K562 (cell line): ENCODE data around the gene TRIO. TPM values are rescaled to one million over a fixed set of nuclear protein-coding genes. Genes with fewer than 3 reads are reported as not detected.

Source experiments
- ATAC-seq: fragments of 200-7000 bp; cut with Tn5 transposase; 3 replicates; pipeline ENCODE4 v1.9.1; 2020; ENCODE audit warnings: moderate library complexity
- BruUV-seq: library from RNA; stranded (reverse); fragments of 400-500 nt; replicated peaks from 2 replicates; lab custom pipeline; 2021; lab: Mats Ljungman, UMichigan
- CTCF ChIA-PET: fragments of 300-600 bp; formaldehyde crosslinking; extraction: SDS; loops from one replicate; lab custom pipeline; 2021; ENCODE audit warnings: low intra/inter-chr PET ratio; lab: Yijun Ruan, JAX
- POLR2A ChIA-PET: fragments of 300-600, 350-650 bp; sonication (Branson Sonifier 250); formaldehyde crosslinking; extraction: SDS; loops from one replicate; lab custom pipeline; 2021; ENCODE audit warnings: antibody characterized with exemption, inconsistent platforms; lab: Yijun Ruan, JAX
- DNase-seq, 4 experiments: peaks; one replicate each; pipeline versions ENCODE4 v3.0.0 to v3.0.0-alpha.2; 2011 to 2018; ENCODE audit warnings: low spot score in 3 of 4, mixed read lengths in 3 of 4; ENCODE audit errors: extremely low read depth in 1 of 4
- FAIRE-seq: peaks from 2 replicates; lab custom pipeline; 2011; peaks lifted over from hg19 to GRCh38; lab: Jason Lieb, UNC
- H2AFZ ChIP-seq: 2 replicates; pipeline ENCODE4 v1.6.0; 2011; ENCODE audit warnings: low read depth, low read length, control low read depth, inconsistent platforms
- H3K27ac ChIP-seq: fragments of 200-600 bp; 3 replicates; pipeline ENCODE4 v1.8.0; 2011; ENCODE audit warnings: low read depth, mild to moderate bottlenecking, control low read depth, inconsistent platforms, low read length, moderate library complexity, mixed read lengths; ENCODE audit errors: extremely low read depth
- H3K27me3 ChIP-seq, 2 experiments: fragments of 300-600 bp in 1 of 2; 2 replicates in 1 of 2; 3 replicates in 1 of 2; pipeline versions ENCODE4 v1.6.0 to v1.8.0; 2011; ENCODE audit warnings: inconsistent platforms in 2 of 2, low read length in 2 of 2, mild to moderate bottlenecking in 1 of 2, mixed read lengths in 1 of 2, moderate library complexity in 1 of 2; ENCODE audit not compliant: control insufficient read depth in 2 of 2, insufficient read depth in 2 of 2
- H3K36me3 ChIP-seq: fragments of 300-600 bp; 3 replicates; pipeline ENCODE4 v1.8.0; 2011; ENCODE audit warnings: mild to moderate bottlenecking, low read length, inconsistent platforms; ENCODE audit not compliant: control insufficient read depth, insufficient read depth
- H3K4me1 ChIP-seq, 2 experiments: fragments of 200-600 bp in 1 of 2; replicated peaks in 1 of 2; 2 replicates in 1 of 2; 3 replicates in 1 of 2; pipeline versions ENCODE4 v1.5.1 to v1.8.0; 2011; ENCODE audit warnings: inconsistent platforms in 2 of 2, low read length in 2 of 2, mild to moderate bottlenecking in 1 of 2, mixed read lengths in 1 of 2, moderate library complexity in 1 of 2; ENCODE audit not compliant: control insufficient read depth in 2 of 2, insufficient read depth in 2 of 2
- H3K4me2 ChIP-seq: 2 replicates; pipeline ENCODE4 v1.6.1; 2011; ENCODE audit warnings: low read length, control low read depth, inconsistent platforms, mixed read lengths; ENCODE audit not compliant: insufficient read depth
- H3K4me3 ChIP-seq: fragments of 200-600 bp; sonication (generic), shearing (Covaris generic); 2 replicates; pipeline ENCODE4 v1.5.1; 2016; ENCODE audit warnings: control low read depth, inconsistent platforms
- H3K79me2 ChIP-seq: fragments of 200-600 bp; 3 replicates; pipeline ENCODE4 v1.8.0; 2011; ENCODE audit warnings: low read length, inconsistent platforms; ENCODE audit not compliant: control insufficient read depth, insufficient read depth
- H3K9ac ChIP-seq, 2 experiments: 2 replicates each; pipeline versions ENCODE4 v1.6.0 to v1.6.1; 2011; ENCODE audit warnings: low read depth in 2 of 2, low read length in 2 of 2, control low read depth in 1 of 2, inconsistent platforms in 1 of 2, mild to moderate bottlenecking in 1 of 2, mixed read lengths in 1 of 2; ENCODE audit not compliant: insufficient read depth in 1 of 2
- H3K9me1 ChIP-seq: one replicate; pipeline ENCODE4 v1.6.0; 2011; ENCODE audit warnings: inconsistent platforms, mild to moderate bottlenecking, low read length, moderate library complexity; ENCODE audit not compliant: control insufficient read depth, insufficient read depth
- H3K9me3 ChIP-seq: replicated peaks from 2 replicates; pipeline ENCODE4 v1.5.1; 2011; ENCODE audit warnings: low read depth, low read length, inconsistent platforms; ENCODE audit not compliant: control insufficient read depth, insufficient read depth
- H4K20me1 ChIP-seq: replicated peaks from 2 replicates; pipeline ENCODE4 v1.6.1; 2011; ENCODE audit warnings: low read length, inconsistent platforms, mixed read lengths; ENCODE audit not compliant: control insufficient read depth, insufficient read depth
- CBX1 ChIP-seq: sonication (generic); IDR thresholded peaks from 2 replicates; pipeline ENCODE4 v1.6.1; 2016; ENCODE audit warnings: antibody characterized with exemption, low read depth, mild to moderate bottlenecking
- HMG20B ChIP-seq: fragments of 250-450 bp; sonication (Bioruptor Pico); IDR thresholded peaks from 2 replicates; pipeline ENCODE4 v1.5.0; 2021; ENCODE audit warnings: mild to moderate bottlenecking
- POLR3G ChIP-seq: IDR thresholded peaks from 2 replicates; pipeline ENCODE4 v1.6.1; 2011; ENCODE audit not compliant: insufficient read length, insufficient replicate concordance; ENCODE audit errors: extremely low read depth
- SMARCA4 ChIP-seq: fragments of 450-650 bp; IDR thresholded peaks from 2 replicates; pipeline ENCODE4 v1.6.1; 2016
- SRF ChIP-seq, 2 experiments: fragments of 250-450, 450-650 bp in 1 of 2; sonication (Bioruptor Pico) in 1 of 2; sonication (generic) in 1 of 2; formaldehyde crosslinking; IDR thresholded peaks; 2 replicates each; pipeline versions ENCODE4 v1.5.0 to v1.5.1; 2020 to 2022; ENCODE audit warnings: mild to moderate bottlenecking in 1 of 2, missing genetic modification reagents in 1 of 2
- SRSF9 ChIP-seq: fragments of 200-400 bp; formaldehyde crosslinking; IDR thresholded peaks from 2 replicates; pipeline ENCODE4 v1.6.1; 2017; ENCODE audit warnings: low read depth, low read length, borderline replicate concordance
- WHSC1 ChIP-seq: IDR thresholded peaks from one replicate; pipeline ENCODE4 v1.6.1; 2012; ENCODE audit warnings: low read length, control low read depth, inconsistent platforms
- ZKSCAN1 ChIP-seq: fragments of 150-350 bp; IDR thresholded peaks from 2 replicates; pipeline ENCODE4 v1.6.1; 2016; ENCODE audit warnings: low read depth, low read length
- ZNF24 ChIP-seq: fragments of 450-650 bp; IDR thresholded peaks from 2 replicates; pipeline ENCODE4 v1.6.1; 2016
- ZNF431 ChIP-seq: sonication (generic); formaldehyde crosslinking; IDR thresholded peaks from 2 replicates; pipeline ENCODE4 v1.8.0; 2022; ENCODE audit warnings: mild to moderate bottlenecking, missing genetic modification reagents
- WGBS: fragments of 100-300 bp; shearing (Covaris generic); methylation state at CpG from one replicate; pipeline ENCODE4 v1.1.6; 2016; ENCODE audit warnings: low coverage, mixed read lengths; ENCODE audit not compliant: insufficient coverage; ENCODE audit errors: missing lambda C conversion rate; 5-methylcytosine and 5-hydroxymethylcytosine counted together
- in situ Hi-C: fragments of 300-500 bp; cut with MboI; formaldehyde crosslinking; loops from 4 replicates; pipeline ENCODE4 v1.15.0; 2018; ENCODE audit warnings: inconsistent platforms, mixed read lengths
- intact Hi-C: fragments of 100-400 bp; cut with micrococcal nuclease; formaldehyde crosslinking; loops from 2 replicates; pipeline ENCODE4 v1.14.2; 2022
- polyA plus RNA-seq, 8 experiments: library from polyadenylated mRNA; depleted of rRNA in 4 of 8; stranded (reverse) in 5 of 8; unstranded in 3 of 8; fragments of >200 nt; fragmentation: Nextera tagmentation in 2 of 8; fragmentation: Illumina TruSeq in 1 of 8; extraction: Ambion mirVana in 2 of 8; extraction: Trizol in 1 of 8; gene quantifications; 2 replicates each; pipeline versions ENCODE4 v1.2.1 to v1.2.3, GENCODE V29; 2011 to 2014; ENCODE audit warnings: inconsistent platforms in 1 of 8, missing spikeins in 1 of 8
- total RNA-seq, 7 experiments: library from RNA; depleted of rRNA in 6 of 7; stranded (reverse); fragments of >200 nt in 6 of 7; fragmentation: Illumina TruSeq in 2 of 7; extraction: Trizol in 2 of 7; gene quantifications; 2 replicates each; pipeline versions ENCODE4 v1.2.1 to v1.2.3, GENCODE V29; 2011 to 2021; ENCODE audit warnings: low replicate concordance in 1 of 7
- TF ChIP-seq, protein P1 (sequence below): sonication (generic); formaldehyde crosslinking; IDR thresholded peaks from 2 replicates; pipeline ENCODE4 v1.8.1; 2023; ENCODE audit warnings: mild to moderate bottlenecking, missing genetic modification reagents
- TF ChIP-seq, protein P2 (sequence below): fragments of 450-650 bp; IDR thresholded peaks from 2 replicates; pipeline ENCODE4 v1.6.1; 2017; ENCODE audit warnings: mild to moderate bottlenecking, moderate library complexity
- TF ChIP-seq, protein P3 (sequence below): fragments of 250-450 bp; sonication (Bioruptor Pico); IDR thresholded peaks from 2 replicates; pipeline ENCODE4 v1.8.0; 2022; ENCODE audit warnings: inconsistent platforms
- TF ChIP-seq, protein P4 (sequence below): conservative IDR thresholded peaks from 2 replicates; pipeline ENCODE4 v1.6.1; 2011; ENCODE audit warnings: low read depth, mild to moderate bottlenecking, low read length; ENCODE audit not compliant: control insufficient read depth

The TRIO gene
- total and polyA plus RNA-seq, 9 of the 15 experiments (the other 6 are each of a cell fraction or from before 2014, with no cell fraction given): 0.24 to 5.0 (median 1.1) TPM

DNA sequence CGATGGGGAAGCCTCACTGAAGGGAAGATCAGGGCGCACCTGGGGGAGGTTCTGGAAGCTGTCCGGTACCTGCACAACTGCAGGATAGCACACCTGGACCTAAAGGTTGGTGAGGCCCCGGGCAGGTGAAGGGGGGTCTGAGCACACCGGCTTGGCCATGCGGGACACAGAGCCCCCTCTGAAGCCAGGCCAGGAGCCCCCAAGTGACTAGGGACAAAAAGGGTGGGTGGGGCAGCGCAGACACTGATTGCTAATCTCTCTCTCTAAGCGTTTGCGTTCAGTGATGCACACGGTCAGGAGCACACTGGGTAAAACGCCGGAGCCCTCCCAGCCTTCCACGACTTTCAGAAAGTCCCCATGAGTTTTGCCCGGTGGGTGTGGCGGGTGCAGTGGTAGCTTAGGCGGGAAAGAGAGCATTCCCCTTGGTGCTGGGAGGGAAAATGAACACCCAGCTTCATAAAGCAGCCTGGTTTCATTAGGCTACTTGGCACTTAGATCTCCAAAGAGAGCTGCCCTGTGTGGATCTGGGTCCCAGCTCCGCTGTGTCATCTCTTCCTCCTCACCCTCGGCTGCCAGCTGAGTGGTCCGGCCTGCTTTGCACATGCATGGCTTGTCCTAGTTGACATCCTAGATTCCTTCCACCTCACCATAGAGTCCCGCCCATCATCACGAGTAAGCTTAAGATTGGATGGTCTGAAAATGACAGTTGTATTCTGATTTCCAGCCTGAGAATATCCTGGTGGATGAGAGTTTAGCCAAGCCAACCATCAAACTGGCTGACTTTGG, 364.2 kb downstream of the TRIO start (continued):
- TF ChIP-seq, protein P1, sequence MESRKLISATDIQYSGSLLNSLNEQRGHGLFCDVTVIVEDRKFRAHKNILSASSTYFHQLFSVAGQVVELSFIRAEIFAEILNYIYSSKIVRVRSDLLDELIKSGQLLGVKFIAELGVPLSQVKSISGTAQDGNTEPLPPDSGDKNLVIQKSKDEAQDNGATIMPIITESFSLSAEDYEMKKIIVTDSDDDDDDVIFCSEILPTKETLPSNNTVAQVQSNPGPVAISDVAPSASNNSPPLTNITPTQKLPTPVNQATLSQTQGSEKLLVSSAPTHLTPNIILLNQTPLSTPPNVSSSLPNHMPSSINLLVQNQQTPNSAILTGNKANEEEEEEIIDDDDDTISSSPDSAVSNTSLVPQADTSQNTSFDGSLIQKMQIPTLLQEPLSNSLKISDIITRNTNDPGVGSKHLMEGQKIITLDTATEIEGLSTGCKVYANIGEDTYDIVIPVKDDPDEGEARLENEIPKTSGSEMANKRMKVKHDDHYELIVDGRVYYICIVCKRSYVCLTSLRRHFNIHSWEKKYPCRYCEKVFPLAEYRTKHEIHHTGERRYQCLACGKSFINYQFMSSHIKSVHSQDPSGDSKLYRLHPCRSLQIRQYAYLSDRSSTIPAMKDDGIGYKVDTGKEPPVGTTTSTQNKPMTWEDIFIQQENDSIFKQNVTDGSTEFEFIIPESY (CRISPR knock-in tag): no peak

DNA sequence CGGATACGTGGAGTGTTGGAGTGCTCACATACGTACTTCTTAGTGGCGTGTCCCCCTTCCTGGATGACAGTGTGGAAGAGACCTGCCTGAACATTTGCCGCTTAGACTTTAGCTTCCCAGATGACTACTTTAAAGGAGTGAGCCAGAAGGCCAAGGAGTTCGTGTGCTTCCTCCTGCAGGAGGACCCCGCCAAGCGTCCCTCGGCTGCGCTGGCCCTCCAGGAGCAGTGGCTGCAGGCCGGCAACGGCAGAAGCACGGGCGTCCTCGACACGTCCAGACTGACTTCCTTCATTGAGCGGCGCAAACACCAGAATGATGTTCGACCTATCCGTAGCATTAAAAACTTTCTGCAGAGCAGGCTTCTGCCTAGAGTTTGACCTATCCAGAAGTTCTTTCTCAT, 364.9 kb downstream of the TRIO start:
- H3K4me2 ChIP-seq: no peak overlapping the region
- ChIA-PET POLR2A (interaction anchor here (0.8 kb wide), 1 partner anchor 38 kb away, joined by 3 read pairs; no protein-coding TSS in a partner anchor), CTCF (no interaction called here)
- FAIRE-seq: no peak
- DNase-seq: no peak
- no peak overlapping the region for H3K27ac ChIP-seq
- no peak overlapping the region for H3K4me3 ChIP-seq
- in situ Hi-C loops (no loop called here), intact Hi-C loops (no loop called here)
- H4K20me1 ChIP-seq: peaks cover 7% of the 10 kb centered on the region; the same call in 1 of the 2 replicates
- 6% methylated on average over 20 of the region's 20 CpGs for WGBS
- no peak for ATAC-seq
- no peaks in the 10 kb centered on the region for H3K9me3 ChIP-seq
- no TSS peak for BruUV-seq
- H2AFZ ChIP-seq: no peak overlapping the region
- no peaks in the 10 kb centered on the region for H3K9me1 ChIP-seq
- H3K27me3 ChIP-seq: peaks cover 37 to 68% of the 10 kb centered on the region in 2 experiments
- H3K4me1 ChIP-seq: peaks cover 0 to 5% of the 10 kb centered on the region in 2 experiments; a peak in 1 of 5 replicates
- no peaks in the 10 kb centered on the region for H3K36me3 ChIP-seq
- no peak overlapping the region for H3K9ac ChIP-seq
- H3K79me2 ChIP-seq: no peaks in the 10 kb centered on the region
- no peak for TF ChIP-seq HMG20B (CRISPR knock-in tag)
- TF ChIP-seq, protein P2, sequence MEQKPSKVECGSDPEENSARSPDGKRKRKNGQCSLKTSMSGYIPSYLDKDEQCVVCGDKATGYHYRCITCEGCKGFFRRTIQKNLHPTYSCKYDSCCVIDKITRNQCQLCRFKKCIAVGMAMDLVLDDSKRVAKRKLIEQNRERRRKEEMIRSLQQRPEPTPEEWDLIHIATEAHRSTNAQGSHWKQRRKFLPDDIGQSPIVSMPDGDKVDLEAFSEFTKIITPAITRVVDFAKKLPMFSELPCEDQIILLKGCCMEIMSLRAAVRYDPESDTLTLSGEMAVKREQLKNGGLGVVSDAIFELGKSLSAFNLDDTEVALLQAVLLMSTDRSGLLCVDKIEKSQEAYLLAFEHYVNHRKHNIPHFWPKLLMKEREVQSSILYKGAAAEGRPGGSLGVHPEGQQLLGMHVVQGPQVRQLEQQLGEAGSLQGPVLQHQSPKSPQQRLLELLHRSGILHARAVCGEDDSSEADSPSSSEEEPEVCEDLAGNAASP: no peak
- no peak for TF ChIP-seq POLR3G
- no peak for TF ChIP-seq WHSC1
- TF ChIP-seq SRF (CRISPR knock-in tag; IDR thresholded peaks at IDR 0.05): no peak
- no peak for TF ChIP-seq ZNF431 (CRISPR knock-in tag)
- TF ChIP-seq CBX1: no peak
- no peak for TF ChIP-seq ZKSCAN1
- TF ChIP-seq SMARCA4: no peak
- TF ChIP-seq, protein P3, sequence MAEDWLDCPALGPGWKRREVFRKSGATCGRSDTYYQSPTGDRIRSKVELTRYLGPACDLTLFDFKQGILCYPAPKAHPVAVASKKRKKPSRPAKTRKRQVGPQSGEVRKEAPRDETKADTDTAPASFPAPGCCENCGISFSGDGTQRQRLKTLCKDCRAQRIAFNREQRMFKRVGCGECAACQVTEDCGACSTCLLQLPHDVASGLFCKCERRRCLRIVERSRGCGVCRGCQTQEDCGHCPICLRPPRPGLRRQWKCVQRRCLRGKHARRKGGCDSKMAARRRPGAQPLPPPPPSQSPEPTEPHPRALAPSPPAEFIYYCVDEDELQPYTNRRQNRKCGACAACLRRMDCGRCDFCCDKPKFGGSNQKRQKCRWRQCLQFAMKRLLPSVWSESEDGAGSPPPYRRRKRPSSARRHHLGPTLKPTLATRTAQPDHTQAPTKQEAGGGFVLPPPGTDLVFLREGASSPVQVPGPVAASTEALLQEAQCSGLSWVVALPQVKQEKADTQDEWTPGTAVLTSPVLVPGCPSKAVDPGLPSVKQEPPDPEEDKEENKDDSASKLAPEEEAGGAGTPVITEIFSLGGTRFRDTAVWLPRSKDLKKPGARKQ (CRISPR knock-in tag): no peak
- TF ChIP-seq, protein P4, sequence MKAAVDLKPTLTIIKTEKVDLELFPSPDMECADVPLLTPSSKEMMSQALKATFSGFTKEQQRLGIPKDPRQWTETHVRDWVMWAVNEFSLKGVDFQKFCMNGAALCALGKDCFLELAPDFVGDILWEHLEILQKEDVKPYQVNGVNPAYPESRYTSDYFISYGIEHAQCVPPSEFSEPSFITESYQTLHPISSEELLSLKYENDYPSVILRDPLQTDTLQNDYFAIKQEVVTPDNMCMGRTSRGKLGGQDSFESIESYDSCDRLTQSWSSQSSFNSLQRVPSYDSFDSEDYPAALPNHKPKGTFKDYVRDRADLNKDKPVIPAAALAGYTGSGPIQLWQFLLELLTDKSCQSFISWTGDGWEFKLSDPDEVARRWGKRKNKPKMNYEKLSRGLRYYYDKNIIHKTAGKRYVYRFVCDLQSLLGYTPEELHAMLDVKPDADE: no peak
- no peak for TF ChIP-seq SRSF9
- no peak for TF ChIP-seq ZNF24
